HG03066 (cell line): Measurements from ENCODE around the gene MYOD1.

Source experiments
- ATAC-seq: cut with Tn5 transposase; IDR thresholded peaks from one replicate; pipeline ENCODE4 v1.9.1; 2021; ENCODE audit warnings: low read depth; ENCODE audit not compliant: unreplicated experiment

Gene MYOD1

DNA sequence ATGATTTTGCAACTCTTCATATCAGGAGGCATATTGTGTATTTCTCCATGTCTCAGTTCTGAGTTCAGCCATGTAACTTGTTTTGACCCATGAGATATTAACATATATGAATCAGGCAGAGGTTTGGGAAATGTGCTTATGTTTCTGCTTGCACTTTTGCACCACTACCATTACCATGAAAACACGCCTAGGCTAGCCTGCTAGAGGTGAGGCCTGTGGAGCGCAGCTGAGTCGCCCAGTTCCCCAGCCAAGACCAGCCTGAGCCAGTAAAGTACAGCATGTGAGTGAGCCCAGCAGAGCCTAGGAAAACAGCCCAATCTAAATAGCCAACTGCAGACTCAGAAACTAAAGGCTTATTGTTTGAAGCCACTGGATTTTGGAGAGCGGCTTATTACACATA is 18.4 kb upstream of the MYOD1 start:
- ATAC-seq = no peak

DNA sequence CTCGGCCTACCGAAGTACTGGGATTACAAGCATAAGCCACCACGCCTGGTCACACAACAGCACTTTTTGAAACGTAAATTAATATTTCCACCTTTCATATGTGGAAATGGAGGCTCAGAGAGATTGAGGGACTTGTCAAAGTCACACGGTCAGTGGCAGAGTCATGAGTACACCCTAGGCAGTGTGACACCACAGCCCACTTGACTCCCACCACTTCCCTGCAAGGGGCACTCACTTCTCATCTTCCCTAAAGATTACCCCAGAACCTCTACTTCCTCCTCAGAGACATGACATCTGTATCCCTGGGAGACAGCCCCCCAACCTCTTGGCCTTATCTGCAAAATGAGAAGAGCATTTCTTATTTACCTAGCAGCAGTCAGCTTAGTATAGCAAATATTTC is 16.5 kb upstream of the MYOD1 start:
- no peak for ATAC-seq

DNA sequence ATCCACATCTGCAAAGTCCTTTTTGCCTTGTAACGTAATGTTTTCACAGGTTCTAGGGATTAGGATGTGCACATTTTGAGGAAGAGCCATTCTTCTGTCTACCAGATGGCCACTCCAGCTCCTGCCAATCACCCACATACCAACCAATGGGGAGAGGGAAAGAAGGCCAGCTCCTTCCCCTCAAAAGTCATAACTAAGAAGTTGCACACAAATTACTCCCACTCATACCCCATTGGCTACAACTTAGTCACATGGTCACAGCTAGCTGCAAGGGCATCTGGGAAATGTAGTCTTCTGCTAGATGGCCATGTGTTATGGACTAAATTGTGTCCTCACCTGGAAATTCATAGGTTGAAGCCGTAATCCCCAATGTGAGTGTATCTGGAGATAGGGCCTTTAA is 15.4 kb upstream of the MYOD1 start:
- ATAC-seq = no peak

DNA sequence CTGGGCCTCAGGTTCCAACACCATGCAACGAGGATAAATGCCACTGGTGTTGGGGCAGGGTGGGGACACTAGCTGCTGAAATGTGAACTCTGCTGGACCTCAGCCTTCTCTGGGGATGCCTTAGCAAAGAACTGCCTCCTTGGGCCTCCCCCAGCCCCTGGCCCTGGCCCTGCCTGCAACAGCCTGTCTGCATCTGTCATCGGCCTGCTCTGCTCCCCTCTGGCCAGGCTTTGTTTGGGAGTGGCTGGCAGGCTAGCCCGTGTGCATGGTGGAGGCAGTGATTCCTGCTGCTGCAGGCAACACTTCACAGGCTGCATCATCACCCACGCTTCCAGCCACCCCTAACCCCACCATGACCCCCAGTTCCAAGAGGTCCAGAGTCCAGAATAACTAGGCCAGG is 11.5 kb upstream of the MYOD1 start:
- ATAC-seq = no peak

DNA sequence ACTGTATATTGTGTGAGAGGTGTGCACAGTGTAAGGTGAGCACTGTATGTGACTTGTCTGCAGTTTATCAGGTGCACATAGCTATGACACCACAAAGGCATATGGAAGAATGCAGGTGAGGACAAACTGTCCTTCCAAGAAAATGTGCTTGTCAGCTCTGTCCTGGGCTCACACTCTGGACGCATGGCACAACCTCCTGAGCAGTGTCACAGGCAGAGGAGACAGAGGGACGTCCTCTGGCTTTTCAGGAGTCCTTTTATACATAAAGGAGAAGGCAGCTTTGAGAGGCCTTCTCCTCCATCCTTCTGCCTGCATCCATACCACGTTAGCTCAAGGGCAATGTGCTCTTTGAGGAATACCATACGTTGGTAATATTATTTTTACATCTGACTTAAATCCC is 7.5 kb upstream of the MYOD1 start:
- ATAC-seq = no peak

DNA sequence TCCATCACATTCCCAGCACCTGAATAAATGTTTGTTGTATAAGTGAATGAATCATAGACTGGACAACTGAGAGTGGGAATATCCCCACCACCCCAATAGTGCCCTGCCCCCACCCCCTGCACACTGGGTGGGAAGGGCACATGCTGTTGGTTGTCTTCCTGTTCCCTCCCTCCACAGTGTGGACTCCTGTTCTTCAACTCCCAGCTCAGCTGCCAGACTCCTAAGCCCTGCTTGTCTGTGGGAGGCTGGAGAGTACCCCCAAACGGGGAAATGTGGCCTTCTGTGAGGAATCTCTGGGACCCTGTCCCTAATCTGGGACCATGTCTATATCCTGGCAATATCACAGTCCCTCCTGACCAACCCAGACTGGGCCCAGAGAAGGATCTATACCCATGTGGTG is 5.5 kb upstream of the MYOD1 start:
- no peak for ATAC-seq

DNA sequence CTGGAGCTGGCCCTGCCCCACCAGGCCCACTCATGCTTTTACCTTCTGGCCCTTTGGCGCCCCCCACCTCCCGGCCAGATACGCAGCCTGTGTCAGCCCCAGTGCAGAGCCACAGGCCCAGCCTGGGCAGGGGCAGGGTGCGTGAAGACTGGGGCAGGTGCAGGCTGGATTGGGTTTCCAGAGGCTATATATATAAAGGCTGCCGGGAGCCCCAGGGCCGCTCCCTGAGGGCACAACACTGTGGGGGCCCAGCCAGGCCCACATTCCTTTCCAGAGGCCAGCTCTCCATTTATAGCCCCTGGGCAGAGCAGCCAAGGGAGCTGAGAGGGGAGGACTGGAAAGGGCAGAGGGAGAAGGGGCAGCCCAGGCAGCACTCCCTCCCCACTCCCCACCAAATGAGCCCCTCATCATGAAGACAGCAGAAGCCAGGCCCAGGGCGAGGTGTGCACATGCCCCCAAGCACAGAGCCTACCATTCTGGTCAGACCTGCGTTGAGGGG is 5.0 kb upstream of the MYOD1 start:
- no peak for ATAC-seq

DNA sequence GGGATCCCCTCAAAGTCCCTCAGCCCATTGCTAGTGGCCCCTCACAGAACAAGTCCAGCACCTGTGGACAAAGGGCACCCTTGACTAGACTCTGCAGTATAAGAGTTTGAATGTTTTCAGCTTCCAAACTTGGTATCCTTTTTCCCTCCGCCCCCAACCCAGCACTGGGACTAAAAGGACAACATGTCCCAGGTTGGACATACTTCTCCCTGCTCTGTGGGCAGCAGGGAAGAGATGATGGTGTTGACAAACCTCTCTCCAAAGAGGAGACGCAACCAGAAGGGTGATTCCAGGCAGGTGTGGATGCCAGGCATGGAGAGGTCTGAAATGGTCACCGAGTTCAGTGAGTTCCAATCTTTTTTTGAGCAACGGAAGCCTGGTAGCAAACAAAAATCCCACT is 4.5 kb upstream of the MYOD1 start:
- no peak for ATAC-seq

DNA sequence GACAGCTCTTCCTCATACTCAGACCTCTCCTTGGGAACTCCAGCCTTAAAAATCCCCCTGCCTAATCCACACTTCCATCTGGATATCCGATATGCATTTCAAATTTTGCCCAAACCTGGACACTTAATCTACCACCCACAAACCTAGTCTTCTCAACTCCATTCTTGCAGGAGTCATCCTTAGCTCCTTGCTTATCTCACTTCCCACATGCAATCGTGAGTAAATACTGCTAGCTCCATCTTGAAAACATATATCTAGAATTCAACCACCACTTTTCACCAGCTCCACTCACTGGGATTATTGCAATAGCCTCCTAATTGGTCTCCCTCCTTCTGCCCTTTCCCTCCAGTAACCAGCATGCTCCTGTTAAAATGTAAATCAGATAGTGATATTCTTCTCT is 2.6 kb upstream of the MYOD1 start:
- ATAC-seq = no peak

DNA sequence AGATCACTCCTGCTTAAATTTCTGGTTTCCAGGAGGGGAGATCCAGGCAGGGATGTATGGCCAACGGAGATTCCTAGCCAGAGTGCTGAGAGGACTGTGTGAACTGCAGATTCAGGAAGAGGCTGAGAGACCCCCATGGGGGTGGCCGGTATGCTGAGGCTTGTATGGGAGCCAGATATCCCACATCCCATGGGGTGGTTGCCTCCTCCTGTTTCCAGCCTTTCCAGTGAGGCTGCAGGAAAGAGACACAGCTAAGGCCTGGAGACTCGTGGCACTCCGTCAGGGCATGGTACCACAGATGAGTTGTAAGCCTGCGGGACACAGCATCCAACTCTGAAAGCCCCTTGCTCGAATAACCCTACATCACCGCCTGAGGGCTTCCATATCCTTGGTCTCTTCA is 1.4 kb upstream of the MYOD1 start:
- ATAC-seq = no peak

DNA sequence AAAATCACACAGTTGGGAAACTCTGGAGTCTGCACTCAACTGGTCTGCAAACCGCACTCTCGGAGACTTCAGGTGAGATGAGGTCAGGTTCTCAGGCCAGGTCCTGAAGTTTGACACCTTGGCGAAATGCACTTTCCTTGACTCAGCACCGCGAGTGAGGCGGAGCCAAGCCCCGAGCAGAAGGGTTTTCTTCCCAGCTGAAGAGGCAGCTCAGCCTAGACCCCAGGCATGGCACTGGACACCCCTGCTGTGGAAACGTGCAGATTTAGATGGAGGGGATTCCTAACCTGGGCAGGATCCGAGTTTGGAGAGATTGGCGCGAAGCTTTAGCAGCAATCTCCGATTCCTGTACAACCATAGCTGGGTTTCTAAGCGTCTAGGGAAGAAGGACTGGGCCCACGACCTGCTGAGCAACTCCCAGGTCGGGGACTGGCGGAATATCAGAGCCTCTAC is 835 bp upstream of the MYOD1 start:
- ATAC-seq = no peak

DNA sequence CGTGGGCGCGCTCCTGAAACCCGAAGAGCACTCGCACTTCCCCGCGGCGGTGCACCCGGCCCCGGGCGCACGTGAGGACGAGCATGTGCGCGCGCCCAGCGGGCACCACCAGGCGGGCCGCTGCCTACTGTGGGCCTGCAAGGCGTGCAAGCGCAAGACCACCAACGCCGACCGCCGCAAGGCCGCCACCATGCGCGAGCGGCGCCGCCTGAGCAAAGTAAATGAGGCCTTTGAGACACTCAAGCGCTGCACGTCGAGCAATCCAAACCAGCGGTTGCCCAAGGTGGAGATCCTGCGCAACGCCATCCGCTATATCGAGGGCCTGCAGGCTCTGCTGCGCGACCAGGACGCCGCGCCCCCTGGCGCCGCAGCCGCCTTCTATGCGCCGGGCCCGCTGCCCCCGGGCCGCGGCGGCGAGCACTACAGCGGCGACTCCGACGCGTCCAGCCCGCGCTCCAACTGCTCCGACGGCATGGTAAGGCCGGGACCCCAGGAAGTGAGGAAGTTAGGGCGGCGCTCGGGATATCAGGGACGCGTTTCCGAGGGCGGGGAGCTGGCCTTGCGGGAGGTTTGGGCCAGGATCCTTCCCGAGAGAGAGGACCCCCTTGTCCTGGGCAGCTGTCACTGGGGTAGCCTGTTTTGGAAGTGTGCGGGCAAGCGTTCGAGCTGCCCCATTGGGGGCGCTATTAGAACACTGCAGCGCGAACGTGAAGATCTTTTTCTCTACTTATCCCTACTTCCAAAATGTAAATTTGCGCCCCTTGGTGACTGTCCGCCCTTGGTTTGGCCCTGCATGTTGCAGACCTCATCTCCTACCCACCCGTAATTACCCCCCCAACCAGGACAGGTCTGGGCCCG is 796 bp downstream of the MYOD1 start:
- ATAC-seq = no peak

DNA sequence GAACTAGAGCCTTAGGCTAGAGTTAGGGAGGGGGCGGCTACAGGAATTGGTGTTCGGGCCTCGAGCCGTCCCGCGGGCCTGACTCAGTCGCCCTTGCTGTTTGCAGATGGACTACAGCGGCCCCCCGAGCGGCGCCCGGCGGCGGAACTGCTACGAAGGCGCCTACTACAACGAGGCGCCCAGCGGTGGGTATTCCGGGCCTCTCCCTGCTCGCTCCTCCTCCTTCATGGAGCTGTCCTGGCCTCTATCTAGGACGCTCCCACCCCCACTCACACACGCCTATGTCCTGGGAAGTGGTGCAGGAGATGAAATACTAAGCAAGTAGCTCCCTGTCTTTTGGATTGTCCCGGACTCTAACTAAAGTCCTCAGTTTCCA is 1.4 kb downstream of the MYOD1 start:
- ATAC-seq = no peak

DNA sequence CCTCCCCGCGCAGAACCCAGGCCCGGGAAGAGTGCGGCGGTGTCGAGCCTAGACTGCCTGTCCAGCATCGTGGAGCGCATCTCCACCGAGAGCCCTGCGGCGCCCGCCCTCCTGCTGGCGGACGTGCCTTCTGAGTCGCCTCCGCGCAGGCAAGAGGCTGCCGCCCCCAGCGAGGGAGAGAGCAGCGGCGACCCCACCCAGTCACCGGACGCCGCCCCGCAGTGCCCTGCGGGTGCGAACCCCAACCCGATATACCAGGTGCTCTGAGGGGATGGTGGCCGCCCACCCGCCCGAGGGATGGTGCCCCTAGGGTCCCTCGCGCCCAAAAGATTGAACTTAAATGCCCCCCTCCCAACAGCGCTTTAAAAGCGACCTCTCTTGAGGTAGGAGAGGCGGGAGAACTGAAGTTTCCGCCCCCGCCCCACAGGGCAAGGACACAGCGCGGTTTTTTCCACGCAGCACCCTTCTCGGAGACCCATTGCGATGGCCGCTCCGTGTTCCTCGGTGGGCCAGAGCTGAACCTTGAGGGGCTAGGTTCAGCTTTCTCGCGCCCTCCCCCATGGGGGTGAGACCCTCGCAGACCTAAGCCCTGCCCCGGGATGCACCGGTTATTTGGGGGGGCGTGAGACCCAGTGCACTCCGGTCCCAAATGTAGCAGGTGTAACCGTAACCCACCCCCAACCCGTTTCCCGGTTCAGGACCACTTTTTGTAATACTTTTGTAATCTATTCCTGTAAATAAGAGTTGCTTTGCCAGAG is 2.0 kb downstream of the MYOD1 start:
- no peak for ATAC-seq

DNA sequence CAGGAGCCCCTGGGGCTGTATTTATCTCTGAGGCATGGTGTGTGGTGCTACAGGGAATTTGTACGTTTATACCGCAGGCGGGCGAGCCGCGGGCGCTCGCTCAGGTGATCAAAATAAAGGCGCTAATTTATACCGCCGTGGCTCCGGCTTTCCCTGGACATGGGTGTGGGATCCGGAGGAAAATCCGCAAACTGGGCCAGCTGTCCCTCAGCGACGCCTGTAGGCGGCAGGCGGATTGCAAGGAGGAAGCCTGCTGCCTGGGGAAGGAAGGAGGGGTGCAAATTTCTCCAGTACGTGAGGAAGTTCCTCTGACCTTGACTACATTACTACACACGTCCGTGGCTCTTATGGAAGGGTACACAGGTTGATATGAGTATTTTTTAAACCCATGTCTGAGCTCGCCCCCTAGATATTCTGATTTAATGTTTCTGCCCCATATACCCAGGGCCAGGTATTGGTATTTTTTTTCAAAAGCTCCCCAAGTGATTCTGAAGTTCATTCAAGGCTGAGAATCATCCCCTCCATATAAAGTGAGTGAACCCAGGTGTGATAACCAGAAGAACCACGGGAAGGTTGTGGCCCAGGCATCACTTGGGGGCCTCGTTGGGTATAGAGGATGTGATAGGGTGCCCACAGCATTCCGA is 2.8 kb downstream of the MYOD1 start:
- no peak for ATAC-seq

DNA sequence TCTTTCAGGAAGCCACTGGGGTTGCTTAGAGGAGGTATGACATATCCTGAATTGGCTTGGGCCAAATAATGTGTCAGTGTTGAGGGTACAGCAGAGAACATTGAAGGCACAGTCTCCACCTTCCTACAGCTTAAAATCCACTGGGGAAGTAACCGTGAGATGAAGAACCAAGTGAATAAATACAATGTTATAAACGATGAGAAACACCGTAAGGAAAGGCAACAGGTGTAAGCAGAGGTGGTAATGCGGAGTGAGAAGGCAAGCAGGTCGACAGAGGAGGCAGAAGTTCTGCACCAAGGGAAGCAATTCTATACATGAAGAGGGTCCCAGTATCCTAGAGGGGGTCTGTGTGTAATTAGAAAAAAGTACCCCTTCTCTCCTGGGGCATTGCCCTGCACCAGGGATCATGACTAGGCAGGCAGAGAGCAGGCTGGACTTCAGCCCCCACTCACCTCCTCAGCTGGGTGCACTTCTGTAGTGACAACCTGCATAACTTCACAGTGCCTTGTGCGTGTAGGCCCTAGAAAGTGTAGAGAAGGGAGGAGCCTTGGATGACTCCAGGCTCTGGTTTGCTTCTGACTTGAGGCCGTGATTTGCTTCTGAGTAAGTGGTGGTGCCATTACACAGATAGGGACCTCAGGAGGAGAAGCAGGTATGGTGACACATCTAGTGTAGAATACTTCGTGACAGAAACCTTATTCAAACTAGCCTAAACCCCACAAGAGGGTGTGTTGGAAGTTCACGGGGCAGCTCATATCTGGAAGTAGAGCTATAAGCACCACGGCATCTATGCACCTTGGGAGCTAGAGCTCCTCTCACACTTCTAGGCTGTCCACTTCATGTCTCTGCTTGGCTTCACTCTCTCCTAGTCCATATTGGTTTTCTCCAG is 4.9 kb downstream of the MYOD1 start:
- no peak for ATAC-seq

DNA sequence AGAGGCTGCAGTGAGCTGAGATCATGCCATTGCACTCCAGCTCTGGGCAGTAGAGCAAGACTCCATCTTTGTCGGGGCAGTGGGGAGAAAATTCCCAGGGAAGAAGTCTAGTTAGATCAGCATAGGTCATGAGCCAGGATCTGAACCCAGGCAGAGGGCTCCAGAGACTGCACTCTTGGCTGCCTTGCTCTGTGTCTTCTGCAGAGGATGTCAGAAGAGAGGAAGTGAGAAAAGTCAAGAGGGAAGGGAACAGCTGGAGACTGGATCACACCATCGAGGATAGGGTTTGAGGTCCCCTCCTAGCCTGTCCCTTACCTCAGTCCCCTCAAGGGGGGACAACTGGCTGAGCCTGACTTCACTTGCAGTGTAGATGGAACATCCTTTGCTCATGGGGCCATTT is 5.8 kb downstream of the MYOD1 start:
- ATAC-seq = no peak

DNA sequence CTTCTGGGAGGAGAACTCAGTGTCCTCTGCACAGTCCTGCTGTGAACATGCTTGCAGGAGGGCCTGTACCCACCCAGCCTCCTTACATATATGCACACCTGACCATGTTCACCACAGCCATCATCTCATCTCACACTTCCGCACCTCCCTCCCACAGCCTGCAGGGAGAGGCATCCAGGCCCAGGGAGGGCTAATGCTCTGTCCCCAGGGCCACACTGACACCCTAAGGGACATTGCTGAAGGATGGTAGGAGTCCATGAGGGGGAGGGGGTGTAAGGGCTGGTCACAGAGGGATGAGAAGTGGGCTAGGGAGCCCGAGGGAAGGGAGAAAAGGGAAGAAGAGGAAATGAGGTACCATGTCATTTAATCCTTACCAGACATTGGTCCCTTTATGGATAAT is 10.8 kb downstream of the MYOD1 start:
- ATAC-seq = no peak

DNA sequence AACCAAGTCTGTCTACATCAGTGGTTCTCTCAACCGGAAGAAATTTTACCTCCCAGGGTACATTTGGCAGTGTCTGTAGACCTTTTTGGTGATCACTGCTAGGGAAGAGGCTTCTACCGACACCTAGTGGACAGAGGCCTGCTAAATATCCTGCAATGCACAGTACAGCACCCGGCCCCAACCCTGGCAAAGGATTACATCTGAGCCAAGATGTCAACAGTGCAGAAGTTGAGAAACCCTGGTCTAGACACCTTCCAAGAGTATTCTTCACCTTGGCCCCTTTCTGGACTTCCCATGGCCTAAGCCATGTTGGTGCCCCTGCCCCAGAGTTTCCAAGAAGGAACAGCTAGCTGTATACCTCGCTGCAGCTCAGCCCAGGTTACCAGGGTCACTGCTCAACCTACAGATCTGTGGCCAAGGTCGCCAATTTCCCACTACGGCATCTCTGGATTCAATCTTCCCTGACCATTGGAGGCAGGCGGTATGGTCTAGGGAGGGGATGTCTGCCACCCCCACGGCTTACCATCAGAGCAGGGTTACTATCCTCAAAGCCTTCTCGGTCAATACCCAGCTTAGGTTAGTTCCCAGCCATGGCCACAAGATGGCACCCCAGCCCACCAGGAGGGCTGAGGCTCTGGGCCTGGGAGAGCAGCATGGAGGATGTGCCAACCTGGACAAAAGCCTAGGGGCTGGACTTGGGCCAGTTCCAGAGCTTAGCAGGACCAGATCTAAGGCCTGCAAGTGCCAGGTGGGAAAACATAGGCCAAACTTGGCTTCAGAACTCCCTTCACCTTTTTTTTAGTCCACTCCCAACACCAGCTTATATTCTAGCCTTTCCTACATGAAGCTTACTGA is 11.5 kb downstream of the MYOD1 start:
- peak; percentile 73 for ATAC-seq

DNA sequence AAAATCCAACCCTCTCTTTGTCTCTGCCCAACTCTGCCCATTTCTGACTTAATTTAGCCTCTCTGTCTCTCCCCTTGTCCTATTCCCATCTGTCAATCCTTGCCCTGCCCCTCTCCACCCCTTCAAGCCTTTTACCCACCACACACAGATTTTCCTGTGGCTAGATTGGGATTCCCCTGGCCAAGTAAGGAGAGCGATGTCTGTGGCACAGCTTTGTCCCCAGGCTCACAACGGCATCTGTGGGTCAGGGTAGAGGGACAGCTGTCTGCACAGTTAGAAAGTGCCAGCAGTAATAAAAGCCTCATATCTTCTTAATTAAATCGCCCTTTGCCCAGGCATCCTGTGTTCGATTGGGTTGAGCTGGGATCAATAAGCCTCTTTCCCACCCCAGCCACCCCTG is 13.9 kb downstream of the MYOD1 start:
- ATAC-seq = no peak
